Lung (tissue), 12 donors: ENCODE measurements around the gene OAF. TPM values are rescaled to one million over a fixed set of nuclear protein-coding genes. Genes with fewer than 3 reads are reported as not detected.

Source experiments
- ATAC-seq: fragments of 200-7000 bp; cut with Tn5 transposase; one replicate; pipeline ENCODE4 v1.9.1; 2020; ENCODE audit warnings: moderate number of reproducible peaks; ENCODE audit not compliant: insufficient read depth, low FRiP score
- DNase-seq, 3 donors: peaks; one replicate each; pipeline ENCODE4 v3.0.0-alpha.2; 2013 to 2017
- H3K27ac ChIP-seq, 2 donors: one replicate each; pipeline ENCODE4 v1.5.1; 2013; ENCODE audit warnings: mild to moderate bottlenecking in 2 of 2, moderate library complexity in 2 of 2, control low read depth in 1 of 2, inconsistent platforms in 1 of 2, low read depth in 1 of 2, low read length in 1 of 2
- H3K27me3 ChIP-seq, 3 donors: one replicate each; pipeline ENCODE4 v1.5.1; 2013; ENCODE audit warnings: low read length in 2 of 3; ENCODE audit not compliant: control insufficient read depth in 3 of 3, insufficient read depth in 3 of 3
- H3K36me3 ChIP-seq, 4 donors: one replicate each; pipeline ENCODE4 v1.5.1; 2013; ENCODE audit warnings: low read length in 4 of 4, mild to moderate bottlenecking in 1 of 4, moderate library complexity in 1 of 4; ENCODE audit not compliant: control insufficient read depth in 4 of 4, insufficient read depth in 4 of 4
- H3K4me1 ChIP-seq, 5 donors: one replicate each; pipeline ENCODE4 v1.5.1; 2013; ENCODE audit warnings: low read length in 5 of 5, mild to moderate bottlenecking in 2 of 5, moderate library complexity in 1 of 5; ENCODE audit not compliant: control insufficient read depth in 5 of 5, insufficient read depth in 5 of 5
- H3K4me3 ChIP-seq: one replicate; pipeline ENCODE4 v1.5.1; 2013; ENCODE audit warnings: mild to moderate bottlenecking, control low read depth, moderate library complexity
- H3K9ac ChIP-seq, 2 donors: one replicate each; pipeline ENCODE4 v1.5.1; 2013; ENCODE audit warnings: low read length in 2 of 2, control low read depth in 1 of 2; ENCODE audit not compliant: insufficient read depth in 1 of 2
- H3K9me3 ChIP-seq, 4 donors: one replicate each; pipeline ENCODE4 v1.5.1; 2013; ENCODE audit warnings: low read length in 3 of 4, mild to moderate bottlenecking in 1 of 4, moderate library complexity in 1 of 4; ENCODE audit not compliant: control insufficient read depth in 4 of 4, insufficient read depth in 3 of 4
- CTCF ChIP-seq: IDR thresholded peaks from 2 replicates; pipeline ENCODE4 v1.5.1; 2012; ENCODE audit warnings: mild to moderate bottlenecking; ENCODE audit errors: control extremely low read depth, extremely low read depth
- WGBS, 2 donors: extraction: QIAGEN DNeasy Blood & Tissue Kit; methylation state at CpG; one replicate each; pipeline ENCODE4 v1.1.7; 2013; 5-methylcytosine and 5-hydroxymethylcytosine counted together
- polyA plus RNA-seq, 2 donors: library from polyadenylated mRNA; stranded (reverse); fragments of 200-250 nt; gene quantifications; one replicate each; pipeline ENCODE4 v1.2.1, GENCODE V29; 2013
- total RNA-seq, 2 donors: library from RNA; depleted of rRNA in 1 of 2; stranded (reverse); fragments of >200 nt in 1 of 2; gene quantifications; one replicate each; pipeline ENCODE4 v1.2.1, GENCODE V29; 2014 to 2021
- donor health status: control.
- donor health status: control.
- donor health status: Bipolar disorder and iron deficiency.
- donor health status: healthy.
- donor health status: DM: yes; HTN: yes; CAD: no.

Gene OAF
- total and polyA plus RNA-seq, 4 donors, result 7.7 to 27.4 (median 12.0) TPM

DNA sequence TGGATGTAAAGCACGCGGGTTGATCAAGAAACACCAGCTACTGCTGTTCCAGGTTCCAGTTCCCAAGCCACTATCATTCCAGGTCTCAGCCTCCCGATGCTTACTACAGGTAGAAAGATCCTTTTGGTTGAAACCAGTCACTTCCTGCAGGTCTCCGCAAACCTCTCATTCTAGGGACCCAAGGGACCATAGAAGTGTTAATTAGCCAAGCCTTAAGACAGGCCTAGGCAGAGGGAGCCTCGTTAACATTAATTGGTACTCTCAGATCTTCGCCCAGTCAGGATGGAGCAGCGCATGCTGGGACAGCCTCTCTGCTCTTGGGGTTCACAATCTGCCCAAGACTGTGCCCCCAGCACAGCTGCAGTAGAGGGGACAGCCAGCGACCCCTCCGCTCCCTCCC, 11.2 kb upstream of the OAF start:
- peaks cover 0 to 35% (median 13%) of the 10 kb centered on the region in 5 donors for H3K4me1 ChIP-seq
- WGBS, 2 donors, result 89% methylated on average over 9 of the region's 9 CpGs
- H3K9me3 ChIP-seq, result peaks cover 0 to 2% (median 0%) of the 10 kb centered on the region in 4 donors
- no peak for DNase-seq
- ATAC-seq, result no peak
- no peak for TF ChIP-seq CTCF
- H3K27me3 ChIP-seq, result no peaks in the 10 kb centered on the region
- H3K4me3 ChIP-seq, result no peak overlapping the region
- no peaks in the 10 kb centered on the region for H3K36me3 ChIP-seq
- H3K27ac ChIP-seq, result no peak overlapping the region
- no peak overlapping the region for H3K9ac ChIP-seq

DNA sequence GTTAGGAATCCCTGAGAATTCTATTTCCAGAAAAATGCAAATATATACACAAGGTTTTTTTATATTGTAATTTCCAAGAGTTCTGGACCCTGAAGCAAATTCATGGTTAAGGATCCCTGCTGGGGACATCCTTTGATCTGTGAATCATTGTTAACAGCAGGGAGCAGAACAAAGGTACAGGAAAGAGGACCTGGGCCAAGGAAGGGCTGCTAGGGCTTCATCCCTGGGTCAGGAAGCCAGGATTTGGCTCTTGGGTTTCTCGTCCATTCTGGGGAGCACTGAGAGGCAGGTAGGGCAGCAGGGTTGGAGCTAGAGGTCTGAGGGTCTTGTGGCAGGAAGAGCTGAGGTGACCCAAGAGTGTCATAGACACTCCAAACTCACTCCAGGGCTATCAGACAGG, 10.2 kb upstream of the OAF start:
- Histone ChIP-seq H3K27me3 (no peaks in the 10 kb centered on the region), H3K4me1 (peaks cover 0 to 33% (median 13%) of the 10 kb centered on the region in 5 donors), H3K36me3 (no peaks in the 10 kb centered on the region), H3K9me3 (peaks cover 0 to 2% (median 0%) of the 10 kb centered on the region in 4 donors), H3K9ac (no peak overlapping the region), H3K27ac (no peak overlapping the region), H3K4me3 (no peak overlapping the region)
- ATAC-seq, result no peak
- 65 to 84% methylated on average over 1 of the region's 1 CpG for WGBS, 2 donors
- DNase-seq, result no peak
- TF ChIP-seq CTCF, result no peak

DNA sequence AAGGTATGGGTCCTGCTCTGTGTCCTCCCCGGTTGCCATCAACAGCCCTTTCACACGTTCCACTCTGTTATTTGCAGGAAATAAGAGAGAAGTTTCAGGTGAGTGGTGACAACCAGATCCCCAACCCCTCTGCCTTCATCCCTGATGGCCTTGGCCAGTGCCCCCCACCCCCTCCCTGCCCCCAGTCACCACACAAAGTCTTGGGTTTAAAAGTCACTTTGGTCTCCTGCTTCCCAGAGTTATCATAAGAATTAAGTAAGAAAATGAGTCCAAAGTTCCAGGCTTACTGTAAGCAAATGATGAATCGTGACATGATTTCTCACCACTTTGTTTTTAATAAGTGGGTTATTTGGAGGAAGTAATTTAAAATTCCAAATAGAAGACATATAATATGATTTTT, 9.2 kb upstream of the OAF start:
- Histone ChIP-seq H3K4me3 (no peak overlapping the region), H3K4me1 (peaks cover 0 to 23% (median 5%) of the 10 kb centered on the region in 5 donors), H3K9me3 (peaks cover 0 to 2% (median 0%) of the 10 kb centered on the region in 4 donors), H3K9ac (no peak overlapping the region), H3K36me3 (no peaks in the 10 kb centered on the region), H3K27me3 (no peaks in the 10 kb centered on the region), H3K27ac (no peak overlapping the region)
- no peak for TF ChIP-seq CTCF
- no peak for ATAC-seq
- WGBS, 2 donors, result 59 to 63% methylated on average over 3 of the region's 3 CpGs
- DNase-seq, result no peak

- Histone ChIP-seq H3K27ac (no peak overlapping the region), H3K27me3 (no peaks in the 10 kb centered on the region), H3K36me3 (no peaks in the 10 kb centered on the region), H3K9ac (no peak overlapping the region), H3K4me3 (no peak overlapping the region), H3K4me1 (peaks cover 0 to 19% (median 3%) of the 10 kb centered on the region in 5 donors), H3K9me3 (peaks cover 0 to 2% (median 0%) of the 10 kb centered on the region in 4 donors)
- DNase-seq (peak in 2 of 3 donors; percentile 33 to 72), ATAC-seq (no peak)
- no peak for TF ChIP-seq CTCF
- 89 to 90% methylated on average over 4 of the region's 4 CpGs for WGBS, 2 donors
Observed at GRCh38 chr11:120203626-120204025, 7.2 kb upstream of the OAF start.
